SU-DHL-6 (cell line): ENCODE results near the gene INSIG1.

Source experiments
- CTCF ChIP-seq: fragments of 200-600 bp; sonication (generic); IDR thresholded peaks from one replicate; pipeline ENCODE4 v1.5.1; 2017; ENCODE audit warnings: antibody characterized with exemption, mild to moderate bottlenecking, low read length, moderate library complexity; ENCODE audit not compliant: insufficient read depth, poor library complexity, severe bottlenecking
- EZH2phosphoT487 ChIP-seq: fragments of 200-600 bp; sonication (generic), shearing (Covaris generic); conservative IDR thresholded peaks from 2 replicates; pipeline ENCODE4 v1.6.1; 2018; ENCODE audit warnings: mild to moderate bottlenecking, antibody characterized with exemption, low read length, moderate library complexity, mixed read lengths

- TF ChIP-seq CTCF: no peak
- TF ChIP-seq EZH2phosphoT487: no peak
These were observed 40.0 kb upstream of the INSIG1 start for GRCh38 chr7:155257482-155258225.
